Measurements from ENCODE around the gene PATE1.

DNA sequence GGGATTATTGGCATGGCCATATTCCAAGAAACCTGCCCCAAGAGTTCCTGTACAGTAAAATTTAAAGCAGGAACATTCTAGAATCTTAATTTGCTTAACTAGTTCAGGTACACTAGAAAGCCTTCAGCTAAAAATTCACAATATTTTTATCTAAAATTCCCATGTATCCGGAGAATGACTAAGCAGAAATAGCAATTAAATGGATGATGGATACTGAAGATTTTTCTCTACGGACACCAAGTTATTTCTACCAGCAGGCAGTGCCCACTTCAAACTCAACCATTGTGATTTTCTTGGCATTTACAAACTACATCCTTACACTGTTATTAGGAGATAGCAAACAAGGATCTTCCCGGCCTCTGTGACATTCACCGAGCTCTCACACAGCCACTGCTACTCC, 44.7 kb downstream of the PATE1 start:
- TF ChIP-seq, protein P1, sequence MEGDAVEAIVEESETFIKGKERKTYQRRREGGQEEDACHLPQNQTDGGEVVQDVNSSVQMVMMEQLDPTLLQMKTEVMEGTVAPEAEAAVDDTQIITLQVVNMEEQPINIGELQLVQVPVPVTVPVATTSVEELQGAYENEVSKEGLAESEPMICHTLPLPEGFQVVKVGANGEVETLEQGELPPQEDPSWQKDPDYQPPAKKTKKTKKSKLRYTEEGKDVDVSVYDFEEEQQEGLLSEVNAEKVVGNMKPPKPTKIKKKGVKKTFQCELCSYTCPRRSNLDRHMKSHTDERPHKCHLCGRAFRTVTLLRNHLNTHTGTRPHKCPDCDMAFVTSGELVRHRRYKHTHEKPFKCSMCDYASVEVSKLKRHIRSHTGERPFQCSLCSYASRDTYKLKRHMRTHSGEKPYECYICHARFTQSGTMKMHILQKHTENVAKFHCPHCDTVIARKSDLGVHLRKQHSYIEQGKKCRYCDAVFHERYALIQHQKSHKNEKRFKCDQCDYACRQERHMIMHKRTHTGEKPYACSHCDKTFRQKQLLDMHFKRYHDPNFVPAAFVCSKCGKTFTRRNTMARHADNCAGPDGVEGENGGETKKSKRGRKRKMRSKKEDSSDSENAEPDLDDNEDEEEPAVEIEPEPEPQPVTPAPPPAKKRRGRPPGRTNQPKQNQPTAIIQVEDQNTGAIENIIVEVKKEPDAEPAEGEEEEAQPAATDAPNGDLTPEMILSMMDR (IDR thresholded peaks at IDR 0.05; ENCODE audit: poor library complexity) = no peak
- TF ChIP-seq EZH2 (IDR thresholded peaks at IDR 0.05; ENCODE audit: borderline replicate concordance) (no peak), EZH2phosphoT487 (IDR thresholded peaks at IDR 0.05; ENCODE audit: low read depth, severe bottlenecking, unreplicated experiment) (no peak)
